ENCODE results near the gene UQCRH.
"Not testable (repeated sequence)": the region's sequence is repeated elsewhere in the genome, so short reads cannot be mapped to it uniquely, and the experiment has no call there.

DNA sequence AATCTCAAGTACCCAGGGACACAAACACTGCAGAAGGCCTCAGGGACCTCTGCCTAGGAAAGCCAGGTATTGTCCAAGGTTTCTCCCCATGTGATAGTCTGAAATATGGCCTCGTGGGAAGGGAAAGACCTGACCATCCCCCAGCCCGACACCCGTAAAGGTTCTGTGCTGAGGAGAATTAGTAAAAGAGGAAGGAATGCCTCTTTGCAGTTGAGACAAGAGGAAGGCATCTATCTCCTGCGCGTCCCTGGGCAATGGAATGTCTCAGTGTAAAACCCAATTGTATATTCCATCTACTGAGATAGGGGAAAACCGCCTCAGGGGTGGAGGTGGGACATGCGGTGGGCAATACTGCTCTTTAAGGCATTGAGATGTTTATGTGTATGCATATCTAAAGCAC, 26.3 kb downstream of the UQCRH start:
- TF ChIP-seq, protein P1, sequence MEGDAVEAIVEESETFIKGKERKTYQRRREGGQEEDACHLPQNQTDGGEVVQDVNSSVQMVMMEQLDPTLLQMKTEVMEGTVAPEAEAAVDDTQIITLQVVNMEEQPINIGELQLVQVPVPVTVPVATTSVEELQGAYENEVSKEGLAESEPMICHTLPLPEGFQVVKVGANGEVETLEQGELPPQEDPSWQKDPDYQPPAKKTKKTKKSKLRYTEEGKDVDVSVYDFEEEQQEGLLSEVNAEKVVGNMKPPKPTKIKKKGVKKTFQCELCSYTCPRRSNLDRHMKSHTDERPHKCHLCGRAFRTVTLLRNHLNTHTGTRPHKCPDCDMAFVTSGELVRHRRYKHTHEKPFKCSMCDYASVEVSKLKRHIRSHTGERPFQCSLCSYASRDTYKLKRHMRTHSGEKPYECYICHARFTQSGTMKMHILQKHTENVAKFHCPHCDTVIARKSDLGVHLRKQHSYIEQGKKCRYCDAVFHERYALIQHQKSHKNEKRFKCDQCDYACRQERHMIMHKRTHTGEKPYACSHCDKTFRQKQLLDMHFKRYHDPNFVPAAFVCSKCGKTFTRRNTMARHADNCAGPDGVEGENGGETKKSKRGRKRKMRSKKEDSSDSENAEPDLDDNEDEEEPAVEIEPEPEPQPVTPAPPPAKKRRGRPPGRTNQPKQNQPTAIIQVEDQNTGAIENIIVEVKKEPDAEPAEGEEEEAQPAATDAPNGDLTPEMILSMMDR (conservative IDR thresholded peaks at IDR 0.05; ENCODE audit: low read length), result not testable (repeated sequence)
- TF ChIP-seq EZH2phosphoT487 (IDR thresholded peaks at IDR 0.05; ENCODE audit: borderline replicate concordance), result not testable (repeated sequence)
